GM12892 (cell line): ENCODE measurements around the gene TSPAN15.

Experiments used
- DNase-seq: peaks from one replicate; pipeline ENCODE4 v3.0.0; 2011; ENCODE audit not compliant: insufficient read length
- FAIRE-seq: peaks from 2 replicates; lab custom pipeline; 2011; peaks lifted over from hg19 to GRCh38; lab: Jason Lieb, UNC
- POLR2A ChIP-seq: IDR thresholded peaks from 2 replicates; pipeline ENCODE4 v1.6.1; 2011; ENCODE audit warnings: low read depth, low read length, control low read depth
- POLR2AphosphoS5 ChIP-seq: IDR thresholded peaks from 2 replicates; pipeline ENCODE4 v1.6.1; 2011; ENCODE audit warnings: low read depth, low read length, control low read depth
- TAF1 ChIP-seq: IDR thresholded peaks from 2 replicates; pipeline ENCODE4 v1.6.1; 2011; ENCODE audit warnings: low read depth, mild to moderate bottlenecking, control low read depth, low read length, borderline replicate concordance

The TSPAN15 gene

GRCh38 chr10:69504576-69505250 is 53.4 kb downstream of the TSPAN15 start:
- FAIRE-seq (no peak), DNase-seq (no peak)
- TF ChIP-seq POLR2A (no peak), POLR2AphosphoS5 (no peak), TAF1 (no peak)

GRCh38 chr10:69505636-69506318 is 54.5 kb downstream of the TSPAN15 start:
- FAIRE-seq, result no peak
- TF ChIP-seq TAF1, result no peak
- TF ChIP-seq POLR2AphosphoS5, result no peak
- TF ChIP-seq POLR2A, result no peak
- no peak for DNase-seq

GRCh38 chr10:69506487-69506833 is 55.2 kb downstream of the TSPAN15 start:
- FAIRE-seq (no peak), DNase-seq (no peak)
- TF ChIP-seq POLR2AphosphoS5, result no peak
- no peak for TF ChIP-seq TAF1
- no peak for TF ChIP-seq POLR2A

GRCh38 chr10:69506834-69507713 is 55.8 kb downstream of the TSPAN15 start:
- TF ChIP-seq POLR2AphosphoS5, result no peak
- FAIRE-seq (peak; percentile 56), DNase-seq (no peak)

DNA sequence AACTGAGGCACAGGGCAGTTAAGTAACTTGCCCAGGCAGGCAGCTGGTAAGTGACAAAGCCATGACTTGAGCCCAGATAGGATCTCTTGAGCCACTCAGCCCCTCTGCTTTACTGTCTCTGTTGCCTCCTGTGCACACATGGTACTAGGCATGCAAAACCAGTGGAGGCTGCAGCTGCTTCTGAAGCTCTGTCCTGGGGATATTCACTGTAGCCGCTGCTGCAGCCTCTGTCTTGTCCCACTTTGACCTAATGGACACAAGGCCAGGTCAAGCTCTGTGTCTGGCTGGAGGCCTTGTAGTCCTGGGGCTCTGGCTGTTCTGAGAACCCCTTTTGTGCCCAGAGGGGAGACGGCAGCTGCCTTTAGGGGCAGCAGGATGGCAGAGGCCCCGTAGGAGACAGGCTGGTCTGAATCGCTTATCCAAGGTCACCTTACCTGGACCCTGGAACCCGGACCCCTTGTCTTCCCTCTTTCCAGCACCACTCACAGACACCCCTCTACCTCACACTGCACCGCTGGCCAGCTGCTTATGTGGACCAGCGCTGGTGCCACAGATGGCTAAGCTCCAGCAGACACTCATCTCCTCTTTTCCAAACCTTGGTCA is 57.6 kb downstream of the TSPAN15 start:
- TF ChIP-seq POLR2A (no peak), TAF1 (no peak)
- FAIRE-seq (no peak), DNase-seq (no peak)

- DNase-seq (no peak), FAIRE-seq (no peak)
- no peak for TF ChIP-seq POLR2A
- no peak for TF ChIP-seq POLR2AphosphoS5
- TF ChIP-seq TAF1, result no peak
Observed at GRCh38 chr10:69512901-69513300, 61.6 kb downstream of the TSPAN15 start.

DNA sequence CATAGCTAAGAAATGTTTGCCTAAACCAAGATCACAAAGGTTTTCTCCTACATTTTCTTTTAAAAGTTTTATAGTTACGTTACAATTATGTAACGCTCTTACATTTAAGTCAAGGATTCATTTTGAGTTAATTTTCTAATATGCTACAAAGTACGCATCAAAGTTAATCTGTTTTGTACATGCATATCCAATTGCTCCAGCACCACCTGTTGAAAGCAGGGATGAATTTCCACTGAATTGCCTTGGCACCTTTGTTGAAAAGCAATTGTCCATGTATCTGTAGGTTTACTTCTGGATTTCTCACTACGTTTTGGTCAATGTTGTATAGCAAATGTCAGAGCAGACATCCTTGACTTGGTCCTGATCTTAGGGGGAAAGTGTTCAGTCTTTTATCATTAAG is 62.4 kb downstream of the TSPAN15 start:
- no peak for FAIRE-seq
- DNase-seq, result no peak
- TF ChIP-seq POLR2AphosphoS5, result no peak
- TF ChIP-seq TAF1, result no peak
- no peak for TF ChIP-seq POLR2A

DNA sequence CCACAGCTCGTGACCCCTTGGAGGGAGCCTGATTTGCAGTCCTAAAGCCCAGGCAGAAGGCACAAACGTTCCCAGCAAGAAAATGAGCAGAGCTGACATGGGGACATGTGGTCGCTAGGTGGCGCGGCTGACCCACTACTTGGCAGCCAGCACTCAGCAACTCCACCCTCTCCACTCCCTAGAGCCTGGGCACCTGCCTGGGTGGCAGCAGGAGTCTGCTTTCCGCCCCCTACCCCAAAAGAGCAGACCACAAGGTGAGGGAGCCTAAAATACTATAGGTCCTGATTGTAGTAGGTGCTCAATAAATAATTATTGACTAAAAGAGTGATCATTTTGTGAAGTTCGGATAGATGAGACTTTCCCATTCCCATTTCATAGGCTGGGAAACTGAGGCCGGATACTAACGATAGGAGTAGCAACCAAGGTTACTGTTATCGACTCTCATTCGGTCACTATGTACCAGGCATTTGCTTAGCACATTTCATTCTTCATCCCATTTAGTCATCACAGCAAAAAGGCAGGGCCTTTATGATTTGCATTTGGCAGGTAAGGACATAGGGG is 64.5 kb downstream of the TSPAN15 start:
- FAIRE-seq, result peak; percentile 87
- TF ChIP-seq TAF1 (no peak), POLR2A (no peak), POLR2AphosphoS5 (no peak)
- DNase-seq, result peak; percentile 68

- no peak for FAIRE-seq
- DNase-seq, result no peak
- TF ChIP-seq POLR2AphosphoS5 (no peak), TAF1 (no peak), POLR2A (no peak)
Observed at GRCh38 chr10:69516316-69516715, 65.1 kb downstream of the TSPAN15 start.

- DNase-seq (no peak), FAIRE-seq (no peak)
- no peak for TF ChIP-seq POLR2AphosphoS5
- TF ChIP-seq TAF1, result no peak
- TF ChIP-seq POLR2A, result no peak
Observed at GRCh38 chr10:69516796-69517195, 65.5 kb downstream of the TSPAN15 start.
